Measurements from ENCODE around the gene HAPSTR1.
"Not testable (repeated sequence)": the region's sequence is repeated elsewhere in the genome, so short reads cannot be mapped to it uniquely, and the experiment has no call there.

DNA sequence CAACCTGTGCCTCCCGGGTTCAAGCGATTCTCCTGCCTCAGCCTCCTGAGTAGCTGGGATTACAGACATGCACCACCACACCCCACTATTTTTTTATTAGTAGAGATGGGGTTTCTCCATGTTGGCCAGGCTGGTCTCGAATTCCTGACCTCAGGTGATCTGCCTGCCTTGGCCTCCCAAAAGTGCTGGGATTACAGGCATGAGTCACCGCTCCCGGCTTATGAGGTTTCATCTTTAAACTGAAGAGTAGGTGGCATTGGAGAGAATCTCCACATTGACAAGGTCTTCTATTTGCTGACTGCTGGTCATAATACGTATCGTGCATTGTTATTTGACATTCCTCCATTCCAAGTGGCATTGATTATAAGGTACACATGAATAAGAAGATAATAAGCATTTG, 3.7 kb upstream of the HAPSTR1 start:
- TF ChIP-seq, protein P1, sequence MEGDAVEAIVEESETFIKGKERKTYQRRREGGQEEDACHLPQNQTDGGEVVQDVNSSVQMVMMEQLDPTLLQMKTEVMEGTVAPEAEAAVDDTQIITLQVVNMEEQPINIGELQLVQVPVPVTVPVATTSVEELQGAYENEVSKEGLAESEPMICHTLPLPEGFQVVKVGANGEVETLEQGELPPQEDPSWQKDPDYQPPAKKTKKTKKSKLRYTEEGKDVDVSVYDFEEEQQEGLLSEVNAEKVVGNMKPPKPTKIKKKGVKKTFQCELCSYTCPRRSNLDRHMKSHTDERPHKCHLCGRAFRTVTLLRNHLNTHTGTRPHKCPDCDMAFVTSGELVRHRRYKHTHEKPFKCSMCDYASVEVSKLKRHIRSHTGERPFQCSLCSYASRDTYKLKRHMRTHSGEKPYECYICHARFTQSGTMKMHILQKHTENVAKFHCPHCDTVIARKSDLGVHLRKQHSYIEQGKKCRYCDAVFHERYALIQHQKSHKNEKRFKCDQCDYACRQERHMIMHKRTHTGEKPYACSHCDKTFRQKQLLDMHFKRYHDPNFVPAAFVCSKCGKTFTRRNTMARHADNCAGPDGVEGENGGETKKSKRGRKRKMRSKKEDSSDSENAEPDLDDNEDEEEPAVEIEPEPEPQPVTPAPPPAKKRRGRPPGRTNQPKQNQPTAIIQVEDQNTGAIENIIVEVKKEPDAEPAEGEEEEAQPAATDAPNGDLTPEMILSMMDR (IDR thresholded peaks at IDR 0.05): not testable (repeated sequence)
- TF ChIP-seq, protein P2, sequence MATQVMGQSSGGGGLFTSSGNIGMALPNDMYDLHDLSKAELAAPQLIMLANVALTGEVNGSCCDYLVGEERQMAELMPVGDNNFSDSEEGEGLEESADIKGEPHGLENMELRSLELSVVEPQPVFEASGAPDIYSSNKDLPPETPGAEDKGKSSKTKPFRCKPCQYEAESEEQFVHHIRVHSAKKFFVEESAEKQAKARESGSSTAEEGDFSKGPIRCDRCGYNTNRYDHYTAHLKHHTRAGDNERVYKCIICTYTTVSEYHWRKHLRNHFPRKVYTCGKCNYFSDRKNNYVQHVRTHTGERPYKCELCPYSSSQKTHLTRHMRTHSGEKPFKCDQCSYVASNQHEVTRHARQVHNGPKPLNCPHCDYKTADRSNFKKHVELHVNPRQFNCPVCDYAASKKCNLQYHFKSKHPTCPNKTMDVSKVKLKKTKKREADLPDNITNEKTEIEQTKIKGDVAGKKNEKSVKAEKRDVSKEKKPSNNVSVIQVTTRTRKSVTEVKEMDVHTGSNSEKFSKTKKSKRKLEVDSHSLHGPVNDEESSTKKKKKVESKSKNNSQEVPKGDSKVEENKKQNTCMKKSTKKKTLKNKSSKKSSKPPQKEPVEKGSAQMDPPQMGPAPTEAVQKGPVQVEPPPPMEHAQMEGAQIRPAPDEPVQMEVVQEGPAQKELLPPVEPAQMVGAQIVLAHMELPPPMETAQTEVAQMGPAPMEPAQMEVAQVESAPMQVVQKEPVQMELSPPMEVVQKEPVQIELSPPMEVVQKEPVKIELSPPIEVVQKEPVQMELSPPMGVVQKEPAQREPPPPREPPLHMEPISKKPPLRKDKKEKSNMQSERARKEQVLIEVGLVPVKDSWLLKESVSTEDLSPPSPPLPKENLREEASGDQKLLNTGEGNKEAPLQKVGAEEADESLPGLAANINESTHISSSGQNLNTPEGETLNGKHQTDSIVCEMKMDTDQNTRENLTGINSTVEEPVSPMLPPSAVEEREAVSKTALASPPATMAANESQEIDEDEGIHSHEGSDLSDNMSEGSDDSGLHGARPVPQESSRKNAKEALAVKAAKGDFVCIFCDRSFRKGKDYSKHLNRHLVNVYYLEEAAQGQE (IDR thresholded peaks at IDR 0.05; ENCODE audit: insufficient read depth in 1 of 2, low read depth in 2 of 2, low read length in 1 of 2): not testable (repeated sequence)
- not testable (repeated sequence) for TF ChIP-seq POLR2AphosphoS5 (IDR thresholded peaks at IDR 0.05; ENCODE audit: low read depth, low read length); TCF7L2 (IDR thresholded peaks at IDR 0.05; ENCODE audit: low read depth, low read length); SIN3A (IDR thresholded peaks at IDR 0.05; ENCODE audit: borderline replicate concordance, insufficient read depth, low read depth, low read length)

Data from Panc1 (cell line).